Stimulated activated CD4-positive, alpha-beta T cell treated with anti-CD3 and anti-CD28 coated beads, Interleukin-1b, Interleukin-23, amount 100 ng/mL, for 24 hours (primary cell): Measurements from ENCODE around the gene EML6.
"Not testable (repeated sequence)": the region's sequence is repeated elsewhere in the genome, so short reads cannot be mapped to it uniquely, and the experiment has no call there.

Source experiments
- DNase-seq, 4 experiments: peaks; one replicate each; pipeline ENCODE4 v3.0.0-alpha.2; 2020; ENCODE audit warnings: low read depth in 4 of 4, low spot score in 1 of 4

EML6 gene

DNA sequence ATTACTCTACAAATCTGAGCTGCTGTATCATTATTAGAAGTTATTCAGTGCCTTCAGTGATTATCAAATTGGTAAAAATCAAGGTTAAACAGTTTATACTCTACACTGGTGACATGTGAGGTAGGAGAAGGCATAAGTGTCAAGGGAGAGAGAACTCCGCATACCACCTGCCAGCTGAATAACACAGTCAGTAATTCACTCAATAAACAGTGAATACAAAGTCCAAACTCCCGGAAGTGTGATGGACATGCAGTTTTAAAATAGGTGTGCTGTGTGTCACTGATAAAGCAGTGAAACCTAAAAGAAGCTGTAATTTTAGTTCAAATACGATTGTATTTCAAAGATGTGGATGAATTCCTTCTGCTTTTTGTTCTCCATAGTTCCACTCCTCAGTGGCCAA lies 149.8 kb downstream of the EML6 start:
- not testable (repeated sequence) for DNase-seq

DNA sequence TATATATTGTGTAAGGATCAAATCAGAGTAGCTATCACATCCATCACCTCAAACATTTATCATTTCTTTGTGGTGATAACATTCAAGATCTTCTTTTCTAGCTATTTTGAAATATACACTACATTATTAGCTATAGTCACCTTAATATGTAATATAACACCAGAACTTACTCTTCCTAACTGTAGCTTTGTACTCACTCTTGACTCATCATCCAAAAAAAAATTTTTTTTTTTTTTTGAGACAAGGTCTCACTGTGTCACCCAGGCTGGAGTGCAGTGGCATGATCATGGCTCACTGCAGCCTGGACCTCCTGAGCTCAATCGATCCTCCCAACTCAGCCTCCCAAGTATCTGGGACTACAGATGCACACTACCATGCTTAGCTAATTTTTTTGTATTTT lies 153.3 kb downstream of the EML6 start:
- no peak for DNase-seq

DNA sequence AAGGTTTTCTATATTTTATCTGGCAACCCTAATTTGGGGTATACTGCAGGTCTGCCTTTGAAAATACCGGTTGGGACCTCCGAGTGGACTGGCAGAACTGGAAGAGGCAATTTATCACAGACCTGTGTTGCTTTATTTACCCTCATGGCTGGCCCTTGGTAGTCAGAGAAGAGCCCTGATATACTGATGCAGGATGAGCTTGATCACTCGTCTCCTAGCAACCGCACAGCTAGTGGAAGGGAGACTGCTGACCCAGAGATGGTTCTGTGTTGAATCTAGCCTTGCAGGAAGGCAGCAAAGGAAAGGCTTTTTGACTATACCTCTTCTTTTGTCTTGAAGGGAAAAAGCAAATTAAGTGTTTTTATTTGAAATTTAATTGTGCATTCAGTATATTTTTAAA lies 154.7 kb downstream of the EML6 start:
- no peak for DNase-seq

DNA sequence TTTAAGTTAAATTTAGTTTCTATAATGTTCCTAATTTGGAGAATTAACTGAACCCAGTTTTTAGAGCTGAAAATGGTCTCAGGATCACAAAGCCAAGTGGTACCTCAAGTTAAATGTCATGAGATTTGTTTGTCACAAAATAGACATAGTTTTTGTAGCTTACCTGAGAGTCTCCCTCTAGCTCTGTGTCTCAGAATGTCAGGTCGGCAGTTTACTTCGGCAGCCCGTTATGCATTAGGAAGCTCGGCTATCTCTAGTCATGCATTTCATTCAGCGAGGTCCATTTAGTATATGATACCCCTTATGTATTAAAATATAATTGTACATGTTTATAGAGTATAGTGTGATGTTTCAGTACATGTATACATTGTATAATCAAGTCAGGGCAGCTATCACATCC lies 155.6 kb downstream of the EML6 start:
- DNase-seq, result no peak

DNA sequence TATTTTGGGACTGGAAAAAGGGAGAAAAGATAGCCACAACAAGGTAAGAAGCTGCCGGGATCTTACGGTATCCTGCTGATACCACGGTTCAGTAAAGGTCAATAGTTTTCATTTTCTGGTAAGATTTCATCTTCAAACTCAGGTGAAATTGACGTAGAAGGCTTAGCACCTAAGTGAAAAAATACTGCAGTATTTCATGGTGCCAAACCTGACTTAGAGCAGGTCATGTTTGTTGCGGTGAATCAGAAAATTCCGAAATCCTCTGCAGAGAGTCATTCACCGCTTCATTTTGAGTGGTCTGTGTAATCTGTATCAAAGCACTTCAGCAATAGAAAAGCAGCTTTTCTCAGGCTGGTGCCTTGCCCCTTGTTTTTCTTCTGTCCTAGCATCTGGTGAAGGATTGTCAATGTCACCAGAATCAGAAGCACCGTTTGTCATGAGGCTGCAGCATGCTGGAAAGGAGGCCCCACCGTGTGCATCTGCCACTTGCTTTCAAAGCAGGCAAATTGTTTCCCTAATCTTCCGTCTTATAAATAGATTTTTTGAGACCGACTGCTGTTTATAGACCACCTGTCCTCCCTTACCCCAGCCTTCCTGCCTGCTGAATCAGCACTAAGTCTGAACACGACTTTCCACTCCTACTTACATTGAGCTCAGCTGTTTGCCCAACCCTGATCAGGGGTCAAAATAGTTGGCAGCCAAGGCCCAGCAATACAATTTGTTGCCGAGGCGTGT lies 156.3 kb downstream of the EML6 start:
- no peak for DNase-seq

DNA sequence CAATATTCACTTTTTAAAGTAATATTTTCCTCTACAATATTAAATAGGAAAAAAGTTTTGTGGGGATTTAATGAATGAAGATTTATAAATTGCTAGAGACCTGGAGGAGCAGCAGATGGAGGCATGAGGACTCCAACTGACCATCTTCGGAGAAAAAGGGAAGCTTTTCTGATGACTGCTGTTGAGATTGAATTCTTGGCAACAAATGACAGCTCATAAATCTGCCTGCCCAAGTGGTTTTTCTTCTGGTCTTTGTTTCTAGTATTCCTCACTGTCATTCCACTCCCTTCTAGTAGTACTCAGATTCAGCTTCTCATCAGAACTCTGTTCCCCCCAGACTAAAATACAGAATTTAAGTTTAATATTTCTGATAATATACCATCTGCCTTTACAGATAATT lies 157.0 kb downstream of the EML6 start:
- no peak for DNase-seq

DNA sequence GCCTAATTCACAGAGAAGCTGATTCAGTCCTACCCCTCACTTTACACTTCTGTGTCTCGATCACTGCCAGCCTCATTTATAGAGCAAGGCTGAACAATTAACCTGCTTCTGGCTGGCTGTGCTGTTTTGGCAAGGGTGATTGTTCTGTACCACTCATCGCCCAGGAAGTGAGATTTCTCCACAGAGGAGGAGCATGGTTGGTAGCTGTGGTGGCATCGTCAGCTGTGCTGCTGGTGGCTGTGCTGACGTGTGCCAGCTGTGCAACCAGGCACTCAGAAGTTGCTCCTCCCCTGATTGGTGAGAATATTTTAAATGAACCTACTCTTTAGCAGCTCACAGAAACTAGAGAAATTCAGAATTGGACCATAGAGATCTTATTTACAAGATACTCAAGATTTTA lies 158.3 kb downstream of the EML6 start:
- DNase-seq, result no peak

DNA sequence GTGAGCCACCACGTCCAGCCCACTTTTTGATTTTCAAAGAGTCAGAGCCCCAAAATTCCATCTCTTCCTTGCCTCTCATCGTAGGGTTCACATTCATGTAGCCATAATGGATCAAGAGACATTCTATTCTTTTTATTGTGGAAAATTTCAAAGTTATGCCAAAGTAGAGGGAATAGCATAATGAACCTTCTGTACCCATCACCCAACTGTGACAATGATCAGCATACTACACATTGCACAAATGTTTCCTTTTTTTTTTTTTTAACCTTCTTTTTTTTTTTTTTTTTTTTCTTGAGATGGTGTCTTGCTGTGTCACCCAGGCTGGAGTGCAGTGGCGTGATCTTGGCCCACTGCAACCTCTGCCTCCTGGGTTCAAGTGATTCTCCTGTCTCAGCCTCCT lies 162.4 kb downstream of the EML6 start:
- DNase-seq, result no peak

DNA sequence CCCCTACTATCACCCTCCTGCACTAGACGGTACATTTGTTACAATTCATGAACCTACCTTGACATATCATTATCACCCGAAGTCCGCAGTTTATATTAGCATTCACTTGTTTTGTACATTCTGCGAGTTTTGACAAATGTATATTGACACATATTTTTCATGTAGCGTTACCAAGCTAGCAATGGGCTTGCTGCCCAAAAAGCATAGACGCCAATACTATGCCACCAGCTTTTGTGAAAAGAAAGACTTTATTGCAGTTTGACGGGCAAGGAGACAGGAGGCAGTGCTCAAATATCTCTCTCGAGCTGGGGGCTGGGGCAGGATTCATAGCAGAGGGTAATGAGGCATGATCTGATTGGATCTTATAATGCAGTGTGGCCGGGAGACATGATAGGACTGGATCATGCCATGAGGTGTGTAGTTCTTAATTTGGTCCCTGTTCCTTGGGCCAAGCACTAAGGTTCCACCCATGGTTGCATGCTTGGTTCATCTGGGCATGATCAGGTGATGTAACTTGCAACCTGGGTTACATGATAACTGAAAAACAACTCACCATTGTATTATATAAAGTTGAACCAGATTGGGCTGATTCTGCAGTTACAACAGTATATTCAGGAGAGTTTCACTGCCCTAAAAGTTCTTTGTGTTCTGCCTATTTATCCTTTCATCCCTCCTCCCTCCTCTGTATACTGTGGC lies 164.5 kb downstream of the EML6 start:
- no peak for DNase-seq

DNA sequence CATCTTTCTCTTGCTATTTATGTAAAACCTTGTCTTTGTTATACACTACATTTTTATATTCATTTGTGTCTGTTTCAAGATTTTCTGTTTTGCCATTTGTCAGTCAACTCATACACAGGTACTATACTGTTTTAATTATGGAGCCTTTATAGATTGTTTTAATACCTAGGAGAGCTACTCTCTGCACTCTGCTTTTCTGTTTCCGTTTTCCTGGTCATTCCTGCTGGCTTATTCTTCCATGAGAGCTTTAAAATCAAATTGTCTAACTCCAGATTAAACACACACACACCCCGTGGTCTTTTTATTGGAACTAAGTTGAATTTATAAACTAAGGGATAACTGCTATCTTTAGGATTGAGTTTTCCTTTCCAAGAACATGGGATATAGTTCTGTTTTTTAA lies 165.6 kb downstream of the EML6 start:
- DNase-seq, result no peak

DNA sequence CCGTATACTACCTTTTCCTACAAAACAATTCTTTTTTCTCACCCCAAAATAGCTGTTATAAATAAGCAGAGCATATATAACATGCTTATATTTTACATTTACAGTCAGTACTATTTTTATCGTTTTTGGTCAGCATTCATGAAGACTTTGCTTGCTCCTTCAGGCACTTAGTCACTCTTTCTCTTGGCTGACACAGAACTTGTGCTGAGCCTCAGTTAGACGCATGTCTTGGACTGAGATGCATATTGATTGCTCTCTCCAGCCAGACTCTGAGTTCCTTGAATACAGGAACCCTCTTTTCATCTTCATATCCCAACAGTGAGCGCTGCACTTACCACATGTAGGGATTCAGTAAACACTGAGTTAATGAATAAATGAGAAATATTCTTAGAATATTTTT lies 168.4 kb downstream of the EML6 start:
- no peak for DNase-seq

DNA sequence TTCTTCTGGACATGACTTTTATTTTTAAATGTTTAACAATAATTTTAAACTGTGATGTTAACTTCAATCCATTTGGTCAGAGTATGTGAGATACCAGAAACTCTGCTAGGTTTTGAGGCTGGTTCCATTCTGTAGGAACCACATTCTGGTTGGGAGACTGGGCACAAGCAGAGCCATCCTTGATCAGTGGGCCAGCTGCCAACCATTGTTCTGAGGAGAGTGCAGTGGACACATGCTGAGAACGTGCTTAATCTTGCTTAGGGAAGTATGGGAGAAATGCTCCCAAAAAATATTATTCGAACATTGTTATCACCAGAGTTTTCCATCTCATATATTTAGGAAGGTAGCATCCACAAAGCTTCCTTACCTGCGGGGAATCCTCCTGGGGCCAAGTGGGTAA lies 171.0 kb downstream of the EML6 start:
- DNase-seq, result no peak

DNA sequence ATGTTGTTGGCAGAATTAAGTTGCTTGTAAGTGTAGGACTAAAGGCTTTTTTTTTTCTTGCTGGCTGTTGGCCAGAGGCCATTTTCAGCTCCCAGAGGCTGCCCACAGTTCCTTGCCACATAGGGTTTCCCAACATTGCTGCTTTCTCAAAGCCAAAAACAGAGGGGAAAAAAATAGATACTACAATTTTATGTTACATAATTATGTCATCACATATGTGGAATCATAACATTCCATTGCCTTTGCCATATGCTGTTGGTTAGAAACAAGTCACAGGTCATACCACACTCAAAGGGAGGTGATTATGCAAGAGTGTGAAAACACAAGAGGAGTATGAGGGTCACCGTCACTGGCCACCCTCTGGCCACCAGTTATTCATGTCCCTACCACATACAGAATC lies 172.3 kb downstream of the EML6 start:
- DNase-seq, result no peak

DNA sequence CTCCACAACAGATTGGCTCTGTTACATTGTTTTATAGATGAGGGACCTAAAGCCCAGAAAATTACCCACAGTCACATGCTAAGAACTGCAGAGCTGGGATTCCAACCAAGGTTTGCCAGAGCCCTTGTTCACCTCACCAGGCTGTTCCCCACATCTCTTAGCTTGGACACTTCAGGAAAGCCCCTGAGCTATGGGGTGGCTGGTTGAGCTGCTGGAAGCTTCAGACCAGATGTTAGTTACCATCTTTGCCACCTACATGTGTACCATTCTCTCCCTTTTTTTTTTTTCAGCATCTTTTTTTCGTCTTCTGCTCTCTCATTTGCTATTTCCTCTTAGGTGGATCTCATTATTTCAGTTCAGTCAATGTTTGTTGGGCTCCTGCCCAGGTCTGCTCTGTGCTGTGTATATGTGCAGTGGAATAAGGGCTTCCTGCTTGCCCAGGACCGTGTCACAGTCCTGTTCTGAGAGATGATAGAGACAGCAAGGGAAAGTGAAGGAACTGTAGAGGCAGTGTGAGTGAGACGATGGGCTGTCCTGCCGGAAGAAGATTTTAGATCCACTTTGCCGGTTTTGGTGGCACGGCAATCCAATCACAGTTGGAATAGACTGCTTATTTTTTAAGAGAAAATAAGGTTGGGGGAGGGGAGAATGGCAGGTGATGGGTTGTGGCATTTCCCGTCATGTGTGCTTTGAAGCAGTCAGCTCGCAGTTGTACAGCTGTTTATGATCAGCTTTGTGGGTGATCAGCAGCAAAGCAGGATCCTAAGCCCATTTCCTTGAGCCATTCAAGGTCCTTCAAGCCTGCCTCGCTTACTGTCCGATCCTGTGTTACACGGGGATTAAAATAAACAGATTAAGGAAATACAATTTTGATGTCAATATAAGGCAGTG lies 174.2 kb downstream of the EML6 start:
- DNase-seq, result no peak

DNA sequence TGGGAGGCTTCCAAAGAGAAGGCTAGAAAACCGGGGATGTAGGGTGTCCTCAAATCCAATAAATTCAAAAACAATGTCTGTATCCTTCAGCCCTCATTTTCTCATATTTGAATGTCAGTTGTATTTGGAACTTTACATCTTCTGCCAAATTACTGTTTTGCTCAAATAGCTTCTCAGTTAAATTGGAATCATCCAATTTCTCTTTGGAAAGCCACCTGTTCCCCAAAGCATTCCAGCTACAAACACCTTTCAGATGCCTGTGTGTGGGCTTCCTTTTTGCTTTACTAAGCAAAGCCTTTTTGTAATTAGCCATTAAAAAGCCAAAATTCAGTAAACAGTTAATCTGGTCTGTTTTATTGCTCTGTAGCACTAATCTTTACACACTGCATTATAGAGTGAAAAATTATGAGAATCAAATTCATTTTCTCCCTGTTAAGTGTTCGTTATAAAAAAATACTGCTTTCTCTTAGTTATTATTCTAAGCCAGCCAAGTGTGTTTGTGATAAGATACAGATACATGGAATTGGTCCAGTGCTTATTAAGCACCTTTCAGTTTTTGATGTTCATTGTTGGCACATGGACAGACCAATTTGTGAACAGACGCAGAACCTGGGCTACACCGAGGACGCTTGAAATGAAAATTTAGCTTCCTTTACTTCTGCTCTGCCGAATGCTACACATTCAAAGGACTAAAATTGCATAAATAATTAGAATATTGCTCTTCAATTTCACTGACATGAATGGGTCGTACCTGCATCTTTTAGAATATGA lies 175.2 kb downstream of the EML6 start:
- no peak for DNase-seq

DNA sequence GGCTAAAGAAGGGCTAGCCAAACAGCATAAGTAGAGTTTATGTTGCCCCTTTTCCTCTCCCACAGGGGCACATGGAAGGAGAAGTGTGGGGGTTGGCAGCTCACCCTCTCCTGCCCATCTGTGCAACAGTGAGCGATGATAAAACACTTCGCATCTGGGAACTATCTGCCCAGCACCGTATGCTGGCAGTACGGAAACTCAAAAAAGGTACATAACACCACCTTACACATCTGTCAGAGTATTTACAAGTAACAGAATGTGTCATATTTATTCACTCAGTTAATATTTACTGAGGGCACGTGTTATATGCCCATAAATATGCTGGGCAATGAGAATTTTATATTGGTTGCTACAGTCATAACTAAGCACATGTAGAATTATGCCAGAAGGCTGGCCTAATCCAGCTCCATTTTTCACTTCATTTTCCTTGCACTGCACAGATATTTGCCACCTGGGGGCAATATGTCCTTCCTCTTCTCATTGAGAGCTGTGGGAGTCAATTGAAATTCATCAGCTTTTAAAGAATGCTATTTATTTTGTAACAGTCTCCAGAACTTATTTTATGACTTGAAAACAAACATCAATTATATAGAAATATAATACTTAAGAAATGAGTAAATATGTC lies 176.2 kb downstream of the EML6 start:
- no peak for DNase-seq

DNA sequence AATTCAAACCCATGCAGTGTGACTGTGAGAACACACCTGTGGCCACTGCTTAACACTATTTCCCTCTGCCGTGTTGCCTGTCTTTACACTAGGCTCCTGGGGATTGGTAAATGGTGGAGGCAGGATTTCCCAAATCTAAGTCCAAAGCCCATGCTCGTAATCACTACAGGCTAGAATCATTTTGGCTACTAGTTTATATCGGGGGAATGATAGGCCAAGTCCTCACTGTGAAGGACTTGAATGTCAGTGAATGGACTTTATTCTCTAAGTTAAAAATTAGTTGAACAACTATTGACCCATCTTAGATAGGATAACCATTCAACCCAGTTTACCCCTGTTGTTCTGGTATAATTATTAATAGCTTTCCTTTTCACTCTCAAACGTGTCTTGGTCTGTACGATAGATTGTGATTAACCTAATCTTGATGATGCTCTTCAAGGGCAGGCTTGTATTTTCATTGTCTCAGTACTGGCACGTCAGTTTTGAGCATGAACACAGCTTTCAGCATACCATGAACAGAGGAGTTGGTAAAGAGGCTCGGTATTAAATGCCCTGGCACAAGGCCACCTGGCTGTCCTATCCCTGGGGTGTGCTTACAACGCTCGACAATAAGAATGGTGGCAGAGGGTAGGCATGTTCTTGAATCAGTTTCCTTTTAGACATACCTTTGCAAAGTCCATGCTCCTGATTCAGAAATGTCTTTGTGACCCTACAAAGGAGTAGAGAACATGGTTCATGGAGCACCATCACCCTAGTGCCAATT lies 177.9 kb downstream of the EML6 start:
- no peak for DNase-seq

DNA sequence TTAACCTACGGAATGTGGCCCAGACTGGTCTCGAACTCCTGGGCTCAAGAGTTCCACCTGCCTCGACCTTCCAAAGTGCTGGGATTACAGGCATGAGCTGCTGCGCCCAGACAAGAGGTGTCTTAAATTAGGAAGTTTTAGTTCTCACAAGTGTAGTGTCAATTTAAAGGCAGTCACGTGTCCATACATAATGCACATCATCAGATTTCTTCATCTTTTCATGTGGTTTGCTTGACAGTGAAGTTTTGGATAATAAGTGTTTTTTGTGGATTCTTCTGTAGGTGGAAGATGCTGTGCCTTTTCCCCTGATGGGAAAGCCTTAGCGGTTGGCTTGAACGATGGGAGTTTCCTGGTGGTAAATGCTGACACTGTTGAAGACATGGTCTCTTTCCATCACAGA lies 179.3 kb downstream of the EML6 start:
- no peak for DNase-seq

DNA sequence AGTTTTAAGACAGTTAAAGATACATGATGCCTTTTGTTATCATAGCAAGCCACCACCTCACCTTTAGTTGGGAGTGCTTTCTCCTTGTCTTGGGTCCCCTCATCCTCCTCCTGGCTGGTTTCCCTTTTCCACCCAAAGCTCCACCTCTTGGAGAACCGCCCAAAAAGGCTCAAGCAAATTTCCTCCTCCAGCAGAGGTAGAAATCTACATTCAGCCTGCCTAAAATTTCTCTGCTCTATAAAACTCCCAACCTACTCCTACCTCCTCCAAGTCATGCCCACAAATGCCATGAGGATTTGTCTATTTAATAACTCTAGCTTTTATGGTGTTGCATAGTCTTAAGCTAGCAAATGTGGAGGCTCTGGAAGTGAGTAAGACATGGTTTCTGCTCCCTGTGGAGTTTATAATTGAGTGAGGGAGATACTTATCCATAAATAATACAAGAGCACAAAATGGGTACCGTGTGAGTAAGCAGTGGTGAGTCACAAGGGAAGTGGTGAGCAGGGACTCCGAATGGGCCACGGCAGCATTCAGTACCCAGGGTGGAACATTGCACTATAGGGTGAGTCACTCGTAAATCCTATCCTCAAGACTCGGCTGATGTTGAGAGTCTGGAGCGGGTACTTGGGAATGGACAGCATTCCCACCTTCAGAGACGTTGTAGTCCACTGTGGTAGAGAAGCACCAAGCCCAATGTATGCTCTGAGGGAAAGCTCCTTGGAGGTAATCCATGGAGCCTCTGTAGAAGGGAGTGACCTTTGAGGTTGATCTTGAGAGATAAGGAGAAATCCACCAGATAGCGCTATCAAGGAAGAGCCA lies 180.5 kb downstream of the EML6 start:
- DNase-seq, result peak in 3 of 4 experiments; percentile 29 to 52 (median 30)
